Measurements from ENCODE around the gene MPRIP.

MPRIP gene

DNA sequence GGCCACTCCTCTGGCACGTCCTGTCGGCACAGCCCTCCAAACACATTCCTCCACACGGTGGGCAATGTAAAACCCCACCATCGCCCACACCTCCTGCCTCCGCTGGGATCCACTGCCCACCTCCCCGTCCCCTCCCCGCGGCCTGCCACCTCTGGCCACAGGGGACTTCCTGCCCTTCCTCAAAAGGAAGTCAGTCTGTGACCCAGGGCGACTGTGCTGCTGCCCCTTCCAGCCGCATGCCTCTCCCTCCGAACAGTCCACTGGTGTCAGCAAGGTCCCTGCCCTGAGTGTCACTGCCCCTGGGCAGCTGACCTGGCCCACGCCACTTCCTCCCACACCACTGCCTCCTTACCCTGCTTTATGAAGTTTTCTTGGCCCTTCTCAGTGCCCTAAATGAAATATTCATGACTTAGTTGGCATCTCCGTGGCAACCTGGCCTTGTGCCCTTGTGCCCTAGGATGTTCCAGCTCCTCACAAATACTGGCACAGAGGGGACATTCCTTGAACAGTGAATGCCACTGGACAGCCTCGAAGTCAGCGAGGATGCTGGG is 161.9 kb downstream of the MPRIP start:
- DNase-seq (ENCODE audit: low spot score) (no peak), FAIRE-seq (no peak)

DNA sequence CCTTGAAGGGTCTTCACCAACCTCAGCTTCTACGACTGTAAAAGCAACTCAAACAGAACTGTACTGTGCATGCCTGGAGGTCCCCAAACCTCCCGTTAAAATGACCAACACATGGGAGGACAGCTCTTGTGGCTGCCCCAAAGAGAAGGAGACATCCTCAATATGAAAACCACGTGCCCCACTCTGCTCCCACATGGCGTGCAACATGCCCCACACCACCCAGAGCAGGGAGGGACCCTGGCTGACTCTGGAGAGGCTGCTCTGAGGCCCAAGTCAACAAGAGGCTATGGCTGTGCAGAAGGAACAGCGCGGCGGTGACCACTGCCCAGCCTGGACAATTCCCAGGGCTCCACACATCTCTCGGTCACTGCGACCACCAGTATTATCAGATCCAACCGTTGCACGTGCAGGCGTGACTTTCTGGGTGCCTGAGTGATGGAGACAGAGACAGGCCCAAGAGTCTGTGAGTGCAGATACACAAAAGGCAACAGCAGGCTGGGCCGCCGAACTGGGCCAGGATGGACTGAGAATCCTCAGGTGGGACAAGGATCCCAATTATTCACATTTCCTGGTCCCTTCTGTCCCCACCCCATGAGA is 162.5 kb downstream of the MPRIP start:
- no peak for FAIRE-seq
- DNase-seq (ENCODE audit: low spot score), result no peak

DNA sequence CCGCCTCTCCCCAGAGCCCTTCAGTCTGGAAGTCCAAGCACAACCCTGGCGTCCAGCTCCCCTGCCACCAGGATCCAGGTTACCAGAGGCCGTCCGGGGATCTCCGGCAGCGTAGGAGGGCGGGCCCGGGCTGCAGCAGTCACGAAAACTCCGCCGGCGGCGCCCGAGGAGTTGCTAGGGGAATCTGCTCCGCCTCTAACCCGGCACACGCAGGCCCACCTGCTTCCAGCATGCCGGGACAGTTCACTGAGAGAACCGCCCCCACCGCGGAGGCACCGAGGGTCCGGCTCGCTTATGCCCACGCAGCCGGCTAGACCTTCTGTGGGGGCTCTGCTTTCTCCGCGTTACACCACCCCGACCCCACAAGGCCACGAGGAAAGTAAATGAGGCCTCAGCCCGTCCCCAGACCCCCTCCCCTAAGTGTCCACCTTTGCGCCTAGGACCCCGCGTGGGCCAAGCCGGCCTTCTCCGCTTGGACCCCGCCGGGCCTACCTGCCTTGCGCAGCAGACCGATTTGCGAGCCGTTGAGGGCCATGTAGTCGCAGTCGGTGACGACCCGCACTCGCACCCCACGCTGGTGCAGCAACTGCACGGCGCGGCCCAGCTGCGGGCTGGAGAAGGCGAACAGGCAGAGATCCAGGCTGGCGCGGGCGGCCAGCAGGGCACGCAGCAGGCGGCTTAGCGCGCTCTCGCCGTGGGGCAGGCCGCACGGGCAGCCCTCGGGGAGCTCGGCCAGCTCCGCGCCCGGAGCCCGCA is 163.3 kb downstream of the MPRIP start:
- DNase-seq (ENCODE audit: low spot score) (no peak), FAIRE-seq (no peak)

DNA sequence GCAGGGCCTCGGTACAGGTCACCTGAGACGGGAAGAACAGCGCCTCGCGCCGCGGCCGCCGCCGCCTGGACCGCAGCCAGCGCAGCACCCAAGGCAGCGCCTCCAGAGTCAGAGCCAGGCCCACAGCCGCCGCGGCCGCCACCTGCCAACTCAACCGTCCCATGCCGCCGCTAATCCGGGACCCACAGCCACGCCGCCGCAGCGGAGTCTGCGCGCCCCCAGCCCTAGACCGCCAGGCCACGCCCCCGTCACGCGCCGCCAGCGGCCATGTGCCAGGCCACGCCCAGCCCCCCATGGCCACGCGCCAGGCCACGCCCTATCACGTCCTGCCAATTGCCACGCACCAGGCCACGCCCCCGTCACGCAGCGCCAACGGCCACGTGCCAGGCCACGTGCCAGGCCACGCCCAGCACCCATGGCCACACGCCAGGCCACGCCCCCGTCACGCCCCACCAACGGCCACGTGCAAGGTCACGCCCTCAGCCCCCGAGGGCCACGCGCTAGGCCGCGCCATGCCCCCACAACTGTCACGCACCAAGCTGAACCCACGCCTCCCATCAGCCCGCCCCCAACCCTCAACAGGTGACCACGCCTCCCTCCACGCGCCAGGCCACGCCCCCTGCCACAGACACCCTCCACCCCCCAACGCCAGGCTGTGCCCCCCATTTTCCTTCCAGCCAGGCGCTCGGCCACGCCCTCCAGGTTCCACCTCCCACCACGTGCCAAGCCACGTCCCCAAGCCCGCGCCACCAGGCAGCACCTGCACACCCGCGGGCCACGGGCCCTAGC is 164.1 kb downstream of the MPRIP start, which contains the start of gene PLD6:
TSS of gene PLD6 (minus strand) at position 210 of the 789 bp plus-strand sequence. CDS start at position 163, 47 bp downstream.
- FAIRE-seq (peak; percentile 94), DNase-seq (ENCODE audit: low spot score) (peak; percentile 40)

DNA sequence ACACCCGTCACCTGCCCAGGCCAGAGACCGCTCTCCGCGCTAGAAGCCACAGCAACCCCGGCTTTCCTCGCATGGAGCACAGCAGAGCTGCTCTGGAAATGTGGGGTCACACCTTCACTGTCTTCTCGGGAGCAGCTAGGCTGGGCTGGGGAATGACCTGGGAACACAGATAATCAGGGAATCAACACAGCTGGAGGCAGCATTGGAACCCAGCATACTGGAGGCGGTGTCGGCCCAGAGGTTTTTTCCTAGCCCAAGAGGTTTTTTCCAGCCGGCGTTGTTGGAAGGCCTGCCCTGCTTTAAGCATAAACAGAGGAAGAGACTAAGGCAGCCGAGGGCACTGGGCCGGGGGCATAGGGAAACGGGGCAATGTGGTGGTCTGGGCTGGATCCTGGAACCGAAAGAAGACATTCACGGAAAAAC is 164.7 kb downstream of the MPRIP start:
- FAIRE-seq (no peak), DNase-seq (ENCODE audit: low spot score) (no peak)

DNA sequence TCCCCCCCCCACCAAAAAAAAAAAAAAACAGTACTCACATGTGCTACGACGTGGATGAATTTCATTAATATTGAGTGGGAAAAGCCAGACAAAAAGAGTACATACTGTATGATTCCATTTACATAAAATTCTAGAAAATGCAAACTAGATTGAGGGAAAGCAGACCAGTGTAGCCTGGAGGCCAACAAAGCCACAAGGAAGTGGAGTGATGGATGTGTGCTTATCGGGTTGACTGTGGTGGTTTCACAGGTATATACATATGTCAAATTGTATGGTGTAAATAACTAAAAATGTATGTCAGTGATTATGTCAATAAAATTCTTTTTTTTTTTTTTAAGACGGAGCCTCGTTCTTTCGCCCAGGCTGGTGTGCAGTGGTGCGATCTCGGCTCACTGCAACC is 165.7 kb downstream of the MPRIP start:
- no peak for DNase-seq (ENCODE audit: low spot score)
- FAIRE-seq, result no peak

DNA sequence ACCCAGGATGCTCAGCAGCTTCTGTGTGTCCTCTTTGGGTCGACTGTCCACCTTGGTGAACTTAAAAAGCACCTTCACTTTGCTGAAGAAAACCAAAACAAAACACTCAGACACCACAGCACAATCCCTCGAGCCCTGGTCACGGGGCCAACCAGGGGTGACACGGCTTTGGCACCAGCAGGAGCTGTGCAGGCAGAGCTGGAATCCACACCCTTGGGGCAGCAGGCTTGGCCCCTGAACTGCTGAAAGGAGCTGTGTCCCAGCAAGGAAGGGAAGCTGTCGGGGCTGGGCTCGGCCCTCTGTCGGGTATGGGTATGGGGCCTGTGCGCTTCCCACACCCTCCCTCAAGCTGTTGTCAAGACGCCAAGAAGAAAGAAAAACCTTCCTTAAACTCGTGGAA is 171.5 kb downstream of the MPRIP start:
- DNase-seq (ENCODE audit: low spot score) (no peak), FAIRE-seq (no peak)

DNA sequence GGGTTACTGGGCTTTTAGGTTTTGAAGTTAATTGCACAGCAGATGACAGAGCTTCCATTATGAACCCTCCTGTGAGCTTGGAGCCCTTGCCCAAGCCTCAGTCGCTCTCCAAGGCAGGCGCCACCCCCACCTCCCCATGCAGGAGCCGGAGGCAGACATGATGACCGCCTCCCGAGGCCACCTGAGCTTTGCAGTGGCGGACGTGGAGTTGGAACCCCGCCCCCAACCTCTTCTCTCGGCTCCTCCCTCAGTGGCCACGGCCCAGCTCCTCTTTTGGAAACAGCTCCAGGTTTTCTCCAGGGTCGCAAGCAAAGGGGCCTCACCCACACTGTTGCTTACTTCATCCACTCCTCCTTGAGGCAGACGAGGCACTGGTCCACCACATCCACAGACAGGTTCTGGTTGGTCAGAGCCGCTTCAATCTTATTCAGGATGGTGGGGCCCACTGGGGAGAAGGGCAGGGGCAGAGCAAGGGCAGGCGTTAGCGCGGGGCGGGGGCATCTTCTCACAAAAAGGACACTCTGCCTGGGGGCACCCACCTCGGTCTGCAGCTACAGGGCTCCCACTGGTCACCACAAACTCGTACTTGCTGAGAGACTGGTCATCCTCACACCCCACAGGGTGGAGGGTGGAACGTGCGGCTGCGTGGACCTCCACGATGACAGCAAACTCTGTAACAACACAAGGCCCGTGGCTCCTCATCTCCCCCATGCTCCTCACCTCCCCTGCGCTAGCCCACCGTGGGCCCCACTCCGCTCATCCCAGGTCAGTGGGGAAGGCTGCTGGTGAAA is 172.6 kb downstream of the MPRIP start:
- FAIRE-seq (no peak), DNase-seq (ENCODE audit: low spot score) (no peak)

DNA sequence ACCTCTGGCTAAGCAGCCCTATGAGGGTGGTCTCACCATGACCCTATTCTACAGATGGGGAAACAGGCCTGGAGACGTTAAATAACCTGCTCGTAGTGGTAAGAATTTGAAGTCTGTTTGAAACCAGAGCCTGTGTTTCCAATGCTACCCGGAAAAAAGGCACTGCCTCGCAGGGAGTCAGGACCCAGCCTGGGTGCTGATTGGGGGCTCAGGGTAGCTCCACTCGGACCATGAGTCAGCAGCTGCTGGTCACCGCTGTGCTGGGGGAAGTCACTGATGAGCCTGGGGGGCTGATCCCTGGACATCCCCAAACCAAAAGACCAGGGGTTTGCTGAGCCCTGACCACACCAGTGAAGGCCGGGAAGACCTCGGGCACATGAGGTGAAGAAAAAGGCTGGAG is 173.3 kb downstream of the MPRIP start:
- no peak for DNase-seq (ENCODE audit: low spot score)

DNA sequence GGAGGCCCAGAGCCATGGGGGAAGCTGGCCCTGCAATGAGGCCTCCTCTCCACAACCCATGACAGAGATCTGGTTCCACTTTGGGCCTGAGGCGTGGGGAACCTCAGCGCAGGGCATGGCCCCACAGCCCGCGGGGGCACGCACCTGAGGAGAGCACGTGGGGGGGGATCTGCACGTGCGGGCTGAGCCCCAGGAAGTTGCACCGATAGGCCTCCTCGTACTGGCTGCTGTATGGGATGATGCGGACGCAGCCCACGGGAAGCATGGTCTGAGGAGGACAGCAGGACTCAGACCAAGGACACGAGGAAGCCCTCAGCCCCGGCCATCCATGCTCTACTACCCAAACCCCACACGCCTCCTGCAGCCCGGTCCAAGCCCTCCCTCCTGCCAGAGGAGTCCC is 174.0 kb downstream of the MPRIP start:
- DNase-seq (ENCODE audit: low spot score), result no peak
- no peak for FAIRE-seq

More for the DNA sequence above, 173.3 kb downstream of the MPRIP start:
- FAIRE-seq, result no peak

DNA sequence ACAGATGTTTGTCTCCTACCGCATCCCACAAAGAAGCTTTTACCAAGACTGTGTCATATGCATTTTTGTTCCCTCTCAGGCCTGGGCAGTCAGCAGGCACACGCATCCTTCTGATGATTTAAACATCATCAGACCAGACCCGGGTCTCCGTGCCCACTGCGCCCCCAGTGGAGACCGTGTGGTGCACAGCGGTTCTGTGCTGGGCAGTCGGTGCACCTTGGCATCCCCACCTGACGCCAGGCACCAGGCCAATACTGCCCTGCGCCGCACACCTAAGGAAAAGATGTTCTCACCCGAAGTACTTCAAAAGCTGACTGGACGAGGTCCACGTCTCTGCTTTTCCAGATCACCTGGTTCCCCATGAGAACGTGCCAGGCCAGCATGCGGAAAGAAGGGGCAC is 174.5 kb downstream of the MPRIP start:
- FAIRE-seq (no peak), DNase-seq (ENCODE audit: low spot score) (no peak)

DNA sequence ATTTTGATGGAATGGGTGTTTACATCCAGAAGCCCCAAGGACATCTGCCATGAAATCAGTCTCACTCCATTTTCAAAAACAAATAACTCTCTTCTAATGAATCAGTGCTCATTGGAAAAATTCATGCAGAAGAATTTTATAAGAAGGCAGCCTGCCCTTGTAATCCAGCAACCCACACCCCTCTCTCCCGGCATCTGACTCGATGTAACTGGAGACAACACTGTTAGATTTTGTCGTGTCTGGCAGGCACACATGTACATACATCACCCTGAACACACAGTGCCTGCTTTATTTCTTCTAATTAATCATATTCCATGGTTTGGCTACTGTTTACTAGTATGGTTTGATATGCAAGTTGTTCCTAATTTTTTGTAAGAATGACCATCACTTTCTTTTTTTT is 175.7 kb downstream of the MPRIP start:
- no peak for DNase-seq (ENCODE audit: low spot score)
- FAIRE-seq, result no peak

DNA sequence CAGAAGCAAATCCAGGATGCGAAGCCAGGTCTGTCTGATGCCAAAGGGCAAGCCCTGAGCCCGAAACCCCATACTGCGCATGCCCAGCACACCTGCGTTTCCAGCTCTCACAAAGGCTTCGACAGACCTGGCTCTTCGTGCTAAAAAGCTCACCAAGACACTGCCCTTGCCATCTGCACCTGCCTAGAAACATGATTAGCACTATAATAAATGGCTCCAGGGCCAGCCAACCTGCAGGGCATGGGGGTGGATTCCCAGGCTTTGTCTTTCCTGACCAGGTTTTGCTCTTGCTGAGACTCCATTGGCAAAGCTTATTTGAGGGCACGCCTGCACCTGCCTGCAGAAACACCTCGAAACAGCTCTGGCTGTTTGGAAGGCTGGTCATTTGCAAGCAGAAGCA is 178.3 kb downstream of the MPRIP start:
- no peak for FAIRE-seq

DNA sequence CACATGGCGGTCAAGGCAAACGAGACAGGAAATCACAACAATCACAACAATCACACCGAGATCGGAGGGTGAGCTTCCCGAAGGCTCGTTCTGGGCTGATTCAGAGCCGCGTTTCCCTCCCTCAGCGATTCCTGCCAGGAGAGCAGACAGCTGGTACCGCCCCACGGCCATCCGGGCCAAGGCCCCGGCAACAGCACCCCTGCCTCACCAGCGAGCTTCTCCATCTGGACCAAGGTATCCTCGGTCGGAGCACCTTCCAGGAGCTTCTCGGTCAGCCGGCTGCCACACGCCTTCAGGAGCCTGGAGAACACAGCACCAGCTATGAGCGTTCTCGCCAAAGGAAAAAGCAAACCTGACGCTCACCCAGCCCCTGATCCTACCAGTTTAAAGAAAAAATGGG is 179.1 kb downstream of the MPRIP start:
- DNase-seq (ENCODE audit: low spot score) (no peak), FAIRE-seq (no peak)

More for the DNA sequence above, 178.3 kb downstream of the MPRIP start:
- no peak for DNase-seq (ENCODE audit: low spot score)

DNA sequence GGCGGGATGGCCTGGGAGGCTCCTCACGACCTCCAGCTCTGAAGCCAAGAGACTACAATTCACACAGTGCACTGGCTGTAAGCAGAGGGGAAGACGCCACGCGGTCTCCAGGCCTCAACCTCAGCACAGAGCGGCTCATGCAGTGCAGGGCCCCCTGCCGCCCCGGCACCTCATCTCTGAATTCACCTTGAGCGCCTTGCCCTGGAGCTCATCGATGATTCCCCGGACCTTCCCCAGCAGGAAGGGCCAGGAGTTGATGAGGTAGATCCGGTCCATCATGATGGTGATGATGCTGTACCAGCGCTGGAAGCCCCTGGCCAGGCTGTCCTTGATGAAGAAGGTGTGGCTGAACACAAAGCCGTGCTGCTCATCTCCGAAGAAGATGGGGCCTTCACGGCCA is 181.5 kb downstream of the MPRIP start:
- DNase-seq (ENCODE audit: low spot score), result no peak
- no peak for FAIRE-seq

DNA sequence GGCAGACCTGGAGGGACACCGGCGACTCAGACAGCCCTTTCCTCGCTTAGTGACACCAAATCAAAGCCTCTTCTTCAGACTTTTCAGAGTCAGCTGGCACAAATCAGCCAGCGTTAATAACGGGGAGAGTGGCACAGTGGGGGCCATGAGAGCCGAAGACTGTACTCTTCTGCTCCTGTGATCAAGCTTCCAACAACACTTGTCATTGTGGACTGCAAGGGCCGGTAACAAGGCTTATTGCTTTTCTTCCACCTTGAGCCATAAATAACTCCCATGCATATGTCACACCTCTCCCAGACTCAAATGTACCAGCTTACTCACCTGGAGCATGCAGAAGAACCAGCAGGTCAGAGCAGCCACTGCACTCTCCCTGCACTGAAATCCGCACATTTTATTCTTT is 181.9 kb downstream of the MPRIP start:
- FAIRE-seq, result no peak

DNA sequence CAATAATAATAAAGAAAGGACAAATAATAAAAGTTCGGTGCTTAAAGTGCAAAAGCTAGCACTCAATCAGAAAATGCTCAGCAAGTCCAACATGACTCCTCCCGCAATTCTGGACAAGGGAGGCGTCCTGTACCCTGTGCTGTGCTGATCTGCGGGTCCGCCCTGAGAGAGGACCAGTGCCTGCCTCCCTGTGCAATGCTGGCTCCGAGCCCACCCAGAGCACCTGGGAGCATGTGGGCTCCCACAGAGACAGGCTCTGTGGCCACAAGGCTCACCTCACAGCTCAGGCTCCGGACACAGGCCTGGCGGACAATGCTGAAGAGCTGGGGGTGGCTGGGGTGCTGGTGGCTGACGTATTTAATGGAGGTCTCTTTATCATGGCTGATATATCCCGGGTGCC is 183.6 kb downstream of the MPRIP start:
- DNase-seq (ENCODE audit: low spot score) (no peak), FAIRE-seq (no peak)

More for the DNA sequence above, 181.9 kb downstream of the MPRIP start:
- DNase-seq (ENCODE audit: low spot score), result no peak

DNA sequence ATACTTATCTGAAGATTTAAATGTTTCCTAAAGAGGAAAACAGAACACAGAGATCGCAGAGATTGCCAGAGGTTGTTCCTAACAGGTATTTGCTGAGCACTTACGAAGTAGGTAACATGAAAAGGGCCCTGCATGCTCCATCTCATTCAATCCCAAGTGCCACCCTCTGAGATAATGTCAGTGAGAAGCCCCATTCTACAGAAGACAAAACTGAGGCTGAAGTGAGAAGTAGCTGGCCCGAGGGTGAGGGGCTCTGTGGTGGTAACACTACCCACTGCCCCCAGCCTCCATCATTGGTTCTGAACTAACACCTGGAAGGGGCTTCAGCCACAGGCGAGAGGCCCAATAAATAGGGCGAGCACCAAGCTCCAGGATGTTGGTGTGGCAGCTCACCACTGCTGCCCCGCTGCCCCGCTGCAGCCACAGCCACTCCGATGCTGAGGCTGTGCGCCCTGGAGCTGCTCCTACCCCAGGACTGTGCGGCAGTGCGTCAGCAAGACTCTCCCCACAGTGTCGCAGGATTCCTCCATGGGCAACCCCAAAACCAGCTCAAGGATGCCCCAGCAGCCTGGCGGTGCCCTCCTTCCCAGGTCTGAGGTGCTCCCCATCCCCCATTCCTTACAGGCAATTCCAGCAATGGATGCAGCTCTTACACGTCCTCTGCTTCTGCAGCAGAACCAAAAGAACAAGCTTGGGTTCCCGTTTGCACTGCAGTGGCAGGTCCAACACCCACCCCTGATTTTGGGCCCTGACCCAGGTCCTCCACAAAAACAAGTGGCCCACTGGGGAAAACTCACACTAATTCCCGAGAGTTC is 184.4 kb downstream of the MPRIP start:
- DNase-seq (ENCODE audit: low spot score), result no peak
- FAIRE-seq, result no peak

DNA sequence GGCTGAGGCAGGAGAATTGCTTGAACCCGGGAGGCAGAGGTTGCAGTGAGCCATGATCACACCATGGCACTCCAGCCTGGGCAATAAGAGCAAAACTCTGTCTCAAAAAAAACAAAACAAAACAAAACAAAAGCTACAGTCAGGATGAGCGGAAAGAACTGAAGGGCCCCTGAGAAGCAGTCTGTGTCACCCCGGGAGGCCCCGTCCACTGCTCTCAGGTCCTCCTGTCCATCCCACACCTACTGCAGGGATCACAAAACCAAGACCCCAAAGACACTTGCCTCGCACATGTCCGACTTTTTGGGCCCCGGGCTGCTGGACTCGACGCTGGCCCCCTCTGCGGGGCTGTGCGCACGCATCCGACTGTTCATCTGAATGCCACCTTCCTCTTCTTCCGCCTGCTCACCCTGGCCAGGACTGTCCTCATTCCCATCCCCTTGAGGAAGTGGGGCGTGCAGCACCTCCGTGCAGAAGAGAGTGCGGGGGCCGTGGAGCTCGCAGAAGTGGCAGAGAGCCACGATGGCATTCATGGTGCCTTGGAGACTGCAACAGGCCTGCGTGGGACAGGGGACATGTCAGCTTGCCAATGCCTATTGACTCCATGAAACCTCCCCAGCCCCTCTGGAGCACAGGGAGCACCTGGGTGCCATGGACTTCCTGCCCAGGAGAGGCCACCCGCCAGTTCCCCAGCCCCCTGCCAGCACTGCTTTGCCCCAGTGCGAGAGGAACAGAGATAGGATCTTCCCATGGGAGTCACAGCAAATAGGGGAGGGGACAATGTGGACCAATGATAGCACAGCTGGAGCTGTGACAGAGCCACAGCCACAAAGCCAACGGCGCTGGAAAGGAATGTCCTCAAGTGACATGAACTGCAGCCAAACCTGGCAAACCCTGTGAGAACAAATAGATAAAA is 185.6 kb downstream of the MPRIP start:
- FAIRE-seq (no peak), DNase-seq (ENCODE audit: low spot score) (no peak)
